Measurements from ENCODE around the gene SELENON. TPM values are rescaled to one million over a fixed set of nuclear protein-coding genes. Genes with fewer than 3 reads are reported as not detected.

SELENON gene
- total and polyA plus RNA-seq, 3 experiments from 2014 or later = 4.6 to 11.7 (median 10.6) TPM

- H3K9me3 Mint-ChIP-seq = no peaks in the 10 kb centered on the region
- DNase-seq = no peak
- no peaks in the 10 kb centered on the region for H3K27me3 ChIP-seq (ENCODE audit: insufficient read depth, low read length, poor library complexity, severe bottlenecking)
- H3K4me3 ChIP-seq (ENCODE audit: low read length) = no peak overlapping the region
- no peak overlapping the region for H3K27ac ChIP-seq (ENCODE audit: low read depth, low read length)
- H3K36me3 ChIP-seq (ENCODE audit: insufficient read depth, low read length) = no peaks in the 10 kb centered on the region
- peaks cover 44 to 68% (median 55%) of the 10 kb centered on the region in 3 donors for H3K4me1 Mint-ChIP-seq
- peaks cover 69% of the 10 kb centered on the region for H3K4me1 ChIP-seq (ENCODE audit: insufficient read depth, low read length)
- H3K27ac Mint-ChIP-seq = peak overlapping the region in 6 of 8 donors; percentile 49 to 95 (median 73)
- peaks cover 0 to 3% of the 10 kb centered on the region in 2 donors for H3K27me3 Mint-ChIP-seq
- no peaks in the 10 kb centered on the region for H3K36me3 Mint-ChIP-seq
- H3K4me3 Mint-ChIP-seq = peak overlapping the region; percentile 67 to 89 (median 76)
- ChIA-PET POLR2A (interaction anchor here (0.6 to 1.3 kb wide), 4 partner anchors 24 to 191 kb away, joined by 3 to 5 read pairs (median 4); no protein-coding TSS in a partner anchor), CTCF (interaction anchor here (0.9 to 2.8 kb wide), 10 partner anchors 10 to 249 kb away, joined by 3 to 18 read pairs (median 4); no protein-coding TSS in a partner anchor)
- no peaks in the 10 kb centered on the region for H3K9me3 ChIP-seq (ENCODE audit: low read length)
Measured at GRCh38 chr1:25798666-25799351, 1.2 kb upstream of the SELENON start.

- no peak for DNase-seq
- CTCF ChIA-PET = interaction anchor here (1.0 to 2.8 kb wide), 3 partner anchors 10 to 249 kb away, joined by 3 to 13 read pairs (median 4); no protein-coding TSS in a partner anchor
- H3K27me3 ChIP-seq (ENCODE audit: insufficient read depth, low read length, poor library complexity, severe bottlenecking) = no peaks in the 10 kb centered on the region
- no peaks in the 10 kb centered on the region for H3K9me3 ChIP-seq (ENCODE audit: low read length)
- H3K9me3 Mint-ChIP-seq = no peaks in the 10 kb centered on the region
- H3K36me3 ChIP-seq (ENCODE audit: insufficient read depth, low read length) = no peaks in the 10 kb centered on the region
- no peak overlapping the region for H3K27ac ChIP-seq (ENCODE audit: low read depth, low read length)
- no peak overlapping the region for H3K4me3 ChIP-seq (ENCODE audit: low read length)
- peak overlapping the region; percentile 71 to 89 (median 76) for H3K4me3 Mint-ChIP-seq
- peaks cover 43 to 68% (median 55%) of the 10 kb centered on the region in 3 donors for H3K4me1 Mint-ChIP-seq
- H3K27me3 Mint-ChIP-seq = peaks cover 0 to 3% of the 10 kb centered on the region in 2 donors
- POLR2A ChIA-PET = interaction anchor here (0.6 to 1.2 kb wide), 2 partner anchors 25 to 88 kb away, joined by 3 to 4 read pairs; no protein-coding TSS in a partner anchor
- peaks cover 67% of the 10 kb centered on the region for H3K4me1 ChIP-seq (ENCODE audit: insufficient read depth, low read length)
- H3K27ac Mint-ChIP-seq = peak overlapping the region in 6 of 8 donors; percentile 66 to 95 (median 74)
- no peaks in the 10 kb centered on the region for H3K36me3 Mint-ChIP-seq
Measured at GRCh38 chr1:25799352-25799934, 550 bp upstream of the SELENON start.

- DNase-seq = no peak
- CTCF ChIA-PET = interaction anchor here (1.5 to 3.5 kb wide), 4 partner anchors 9 to 280 kb away, joined by 3 to 14 read pairs (median 12); no protein-coding TSS in a partner anchor
- no peaks in the 10 kb centered on the region for H3K36me3 ChIP-seq (ENCODE audit: insufficient read depth, low read length)
- peak overlapping the region; percentile 50 for H3K4me3 ChIP-seq (ENCODE audit: low read length)
- peaks cover 65% of the 10 kb centered on the region for H3K4me1 ChIP-seq (ENCODE audit: insufficient read depth, low read length)
- H3K27me3 ChIP-seq (ENCODE audit: insufficient read depth, low read length, poor library complexity, severe bottlenecking) = no peaks in the 10 kb centered on the region
- H3K27ac ChIP-seq (ENCODE audit: low read depth, low read length) = no peak overlapping the region
- Mint-ChIP-seq H3K4me3 (peak overlapping the region; percentile 49 to 93 (median 80)), H3K27me3 (peaks cover 0 to 3% of the 10 kb centered on the region in 2 donors), H3K27ac (peak overlapping the region in 7 of 8 donors; percentile 36 to 96 (median 63)), H3K4me1 (peaks cover 40 to 59% (median 55%) of the 10 kb centered on the region in 3 donors), H3K9me3 (no peaks in the 10 kb centered on the region), H3K36me3 (peaks cover 0 to 8% (median 0%) of the 10 kb centered on the region in 3 donors)
- H3K9me3 ChIP-seq (ENCODE audit: low read length) = no peaks in the 10 kb centered on the region
- POLR2A ChIA-PET = interaction anchor here (0.7 kb wide), 1 partner anchor 19 kb away, joined by 3 read pairs; the partner anchor contains the start of gene MTFR1L
Measured at GRCh38 chr1:25800703-25801377, 847 bp downstream of the SELENON start.

- no peak for DNase-seq
- H3K27ac Mint-ChIP-seq = peak overlapping the region in 3 of 8 donors; percentile 43 to 75 (median 67)
- H3K36me3 Mint-ChIP-seq = peaks cover 0 to 21% (median 5%) of the 10 kb centered on the region in 3 donors
- no peak overlapping the region for H3K27ac ChIP-seq (ENCODE audit: low read depth, low read length)
- peaks cover 21 to 38% (median 34%) of the 10 kb centered on the region in 3 donors for H3K4me1 Mint-ChIP-seq
- no peaks in the 10 kb centered on the region for H3K27me3 ChIP-seq (ENCODE audit: insufficient read depth, low read length, poor library complexity, severe bottlenecking)
- H3K4me1 ChIP-seq (ENCODE audit: insufficient read depth, low read length) = peaks cover 45% of the 10 kb centered on the region
- POLR2A ChIA-PET = no interaction called here
- H3K4me3 ChIP-seq (ENCODE audit: low read length) = no peak overlapping the region
- H3K36me3 ChIP-seq (ENCODE audit: insufficient read depth, low read length) = no peaks in the 10 kb centered on the region
- no peaks in the 10 kb centered on the region for H3K9me3 ChIP-seq (ENCODE audit: low read length)
- CTCF ChIA-PET = interaction anchor here (0.8 to 3.5 kb wide), 4 partner anchors 7 to 194 kb away, joined by 3 to 14 read pairs (median 12); no protein-coding TSS in a partner anchor
- H3K4me3 Mint-ChIP-seq = peak overlapping the region in 6 of 7 donors; percentile 6 to 75 (median 54)
- no peaks in the 10 kb centered on the region for H3K27me3 Mint-ChIP-seq
- H3K9me3 Mint-ChIP-seq = no peaks in the 10 kb centered on the region
Measured at GRCh38 chr1:25802915-25803314, 2.9 kb downstream of the SELENON start.

DNA sequence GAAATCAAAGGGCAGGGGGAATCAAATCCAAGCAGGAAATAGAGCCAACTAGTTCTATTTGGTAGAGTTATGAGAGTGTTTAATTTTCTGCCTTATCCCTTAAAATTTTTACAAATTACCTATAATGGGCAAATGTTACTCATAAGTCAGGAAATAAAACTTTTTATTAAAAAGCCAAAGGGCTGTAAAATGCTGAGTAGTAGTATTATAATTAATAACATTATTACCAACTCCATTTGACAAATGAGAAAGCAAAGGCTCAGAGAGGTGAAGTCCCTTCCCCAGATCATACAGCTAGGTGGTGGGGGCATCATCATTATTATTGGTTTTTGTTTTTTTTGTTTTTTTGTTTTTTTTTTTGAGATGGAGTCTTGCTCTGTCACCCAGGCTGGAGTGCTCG is 3.4 kb downstream of the SELENON start:
- Histone ChIP-seq H3K9me3 (ENCODE audit: low read length) (no peaks in the 10 kb centered on the region), H3K27me3 (ENCODE audit: insufficient read depth, low read length, poor library complexity, severe bottlenecking) (no peaks in the 10 kb centered on the region), H3K4me3 (ENCODE audit: low read length) (no peak overlapping the region), H3K4me1 (ENCODE audit: insufficient read depth, low read length) (peaks cover 40% of the 10 kb centered on the region), H3K36me3 (ENCODE audit: insufficient read depth, low read length) (no peaks in the 10 kb centered on the region), H3K27ac (ENCODE audit: low read depth, low read length) (no peak overlapping the region)
- Mint-ChIP-seq H3K36me3 (peaks cover 0 to 21% (median 5%) of the 10 kb centered on the region in 3 donors), H3K27ac (no peak overlapping the region), H3K4me3 (peak overlapping the region in 1 of 7 donors; percentile 75), H3K4me1 (peaks cover 18 to 33% (median 30%) of the 10 kb centered on the region in 3 donors), H3K9me3 (no peaks in the 10 kb centered on the region), H3K27me3 (no peaks in the 10 kb centered on the region)
- ChIA-PET CTCF (interaction anchor here (0.8 to 3.5 kb wide), 2 partner anchors 17 to 184 kb away, joined by 3 to 14 read pairs; no protein-coding TSS in a partner anchor), POLR2A (no interaction called here)
- no peak for DNase-seq

DNA sequence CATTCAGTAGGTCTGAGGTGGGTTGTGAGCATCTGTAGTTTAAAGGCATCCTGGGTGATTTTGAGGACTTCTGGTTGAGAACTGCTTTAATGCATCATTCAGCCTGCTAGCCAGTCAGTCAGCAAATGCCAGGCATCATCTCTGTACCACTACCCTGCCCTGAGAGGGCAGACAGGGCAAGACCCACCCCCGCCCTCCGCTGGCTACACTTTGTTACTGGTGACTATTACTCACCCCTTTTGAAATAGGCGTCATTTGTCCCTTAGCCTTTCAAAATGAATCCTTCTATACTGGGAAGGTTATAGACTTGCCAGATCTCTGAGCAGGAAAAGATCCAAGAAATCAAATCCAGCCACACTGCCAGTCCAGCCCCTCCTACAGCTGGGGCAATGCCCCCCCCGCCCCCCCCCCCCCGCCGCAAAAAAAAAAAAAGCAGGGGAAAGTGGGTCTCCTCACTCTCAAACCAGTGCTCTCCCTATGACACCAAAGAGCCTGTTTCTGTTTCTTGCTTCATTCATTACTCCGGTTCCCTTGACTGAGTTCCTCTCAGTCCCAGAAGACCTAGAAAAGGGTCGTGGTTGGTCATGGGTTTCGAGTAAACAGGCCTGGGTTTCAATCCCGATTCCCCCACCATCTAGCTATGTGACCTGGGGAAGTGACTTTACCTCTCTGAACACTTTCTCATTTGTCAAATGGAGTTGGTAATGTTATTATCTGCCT is 4.4 kb downstream of the SELENON start:
- Histone ChIP-seq H3K36me3 (ENCODE audit: insufficient read depth, low read length) (no peaks in the 10 kb centered on the region), H3K27me3 (ENCODE audit: insufficient read depth, low read length, poor library complexity, severe bottlenecking) (no peaks in the 10 kb centered on the region), H3K4me3 (ENCODE audit: low read length) (no peak overlapping the region), H3K27ac (ENCODE audit: low read depth, low read length) (no peak overlapping the region), H3K9me3 (ENCODE audit: low read length) (no peaks in the 10 kb centered on the region), H3K4me1 (ENCODE audit: insufficient read depth, low read length) (peaks cover 32% of the 10 kb centered on the region)
- peak in 1 of 5 donors; percentile 19 for DNase-seq
- Mint-ChIP-seq H3K36me3 (peaks cover 0 to 30% (median 5%) of the 10 kb centered on the region in 3 donors), H3K27me3 (no peaks in the 10 kb centered on the region), H3K4me3 (peak overlapping the region in 1 of 7 donors; percentile 32), H3K9me3 (no peaks in the 10 kb centered on the region), H3K4me1 (peaks cover 17 to 26% (median 26%) of the 10 kb centered on the region in 3 donors), H3K27ac (no peak overlapping the region)
- CTCF ChIA-PET = interaction anchor here (0.5 to 0.8 kb wide), 3 partner anchors 8 to 401 kb away, joined by 3 read pairs; no protein-coding TSS in a partner anchor
- POLR2A ChIA-PET = no interaction called here
